Epithelial cell of proximal tubule (primary cell): ENCODE data around the gene ZBTB44. TPM values are rescaled to one million over a fixed set of nuclear protein-coding genes. Genes with fewer than 3 reads are reported as not detected.
A peak's percentile ranks its signal among the peaks of the same experiment; 100 is the strongest.

Source experiments
- DNase-seq: peaks from one replicate; pipeline ENCODE4 v3.0.0-alpha.2; 2011; ENCODE audit warnings: low read depth
- H3K4me3 ChIP-seq: 2 replicates; pipeline ENCODE4 v1.5.1; 2011; ENCODE audit warnings: low read depth, mild to moderate bottlenecking, low read length
- total RNA-seq: library from RNA; depleted of rRNA; stranded (reverse); fragments of >200 nt; gene quantifications from 2 replicates; pipeline ENCODE4 v1.2.3, GENCODE V29; 2015
- TF ChIP-seq, protein P1 (sequence below): conservative IDR thresholded peaks from 2 replicates; pipeline ENCODE4 v1.5.1; 2012; ENCODE audit warnings: low read depth, mild to moderate bottlenecking, low read length

The ZBTB44 gene
- total RNA-seq = 13.5 and 14.8 TPM in 2 replicates

GRCh38 chr11:130314750-130315285, at the start of gene ZBTB44:
ZBTB44 (minus strand) TSS chr11:130314917; CDS start chr11:130261873, 53,044 bp downstream.
- TF ChIP-seq, protein P1, sequence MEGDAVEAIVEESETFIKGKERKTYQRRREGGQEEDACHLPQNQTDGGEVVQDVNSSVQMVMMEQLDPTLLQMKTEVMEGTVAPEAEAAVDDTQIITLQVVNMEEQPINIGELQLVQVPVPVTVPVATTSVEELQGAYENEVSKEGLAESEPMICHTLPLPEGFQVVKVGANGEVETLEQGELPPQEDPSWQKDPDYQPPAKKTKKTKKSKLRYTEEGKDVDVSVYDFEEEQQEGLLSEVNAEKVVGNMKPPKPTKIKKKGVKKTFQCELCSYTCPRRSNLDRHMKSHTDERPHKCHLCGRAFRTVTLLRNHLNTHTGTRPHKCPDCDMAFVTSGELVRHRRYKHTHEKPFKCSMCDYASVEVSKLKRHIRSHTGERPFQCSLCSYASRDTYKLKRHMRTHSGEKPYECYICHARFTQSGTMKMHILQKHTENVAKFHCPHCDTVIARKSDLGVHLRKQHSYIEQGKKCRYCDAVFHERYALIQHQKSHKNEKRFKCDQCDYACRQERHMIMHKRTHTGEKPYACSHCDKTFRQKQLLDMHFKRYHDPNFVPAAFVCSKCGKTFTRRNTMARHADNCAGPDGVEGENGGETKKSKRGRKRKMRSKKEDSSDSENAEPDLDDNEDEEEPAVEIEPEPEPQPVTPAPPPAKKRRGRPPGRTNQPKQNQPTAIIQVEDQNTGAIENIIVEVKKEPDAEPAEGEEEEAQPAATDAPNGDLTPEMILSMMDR = no peak
- H3K4me3 ChIP-seq = peak within 1 kb of the TSS; percentile 84
- no peak for DNase-seq

GRCh38 chr11:130359419-130359818, 44.7 kb upstream of the ZBTB44 start:
- TF ChIP-seq, protein P1 = no peak
- no peak overlapping the region for H3K4me3 ChIP-seq
- DNase-seq = no peak

- no peak for DNase-seq
- TF ChIP-seq, protein P1 = no peak
- H3K4me3 ChIP-seq = no peak overlapping the region
Measured at GRCh38 chr11:130358398-130358797, 43.7 kb upstream of the ZBTB44 start.

DNA sequence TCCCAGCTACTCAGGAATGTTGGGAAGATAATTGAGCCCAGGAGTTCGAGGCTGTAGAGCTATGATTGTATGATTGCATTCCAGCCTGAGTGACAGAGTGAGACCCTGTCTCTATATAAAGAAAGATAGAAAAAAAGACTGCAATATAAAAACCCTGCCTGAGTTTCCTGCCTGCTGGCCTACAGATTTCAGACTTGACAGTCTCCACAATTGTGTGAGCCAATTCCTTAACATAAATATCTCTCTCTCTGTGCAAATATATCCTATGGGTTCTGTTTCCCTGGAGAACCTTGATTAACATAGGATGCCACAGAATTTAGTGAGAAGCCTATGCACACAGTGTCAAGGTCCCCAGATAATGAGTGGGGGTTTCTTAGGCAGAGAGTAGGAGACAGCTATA, 32.5 kb upstream of the ZBTB44 start:
- TF ChIP-seq, protein P1 = no peak
- no peak for DNase-seq
- no peak overlapping the region for H3K4me3 ChIP-seq

- TF ChIP-seq, protein P1 = no peak
- no peak overlapping the region for H3K4me3 ChIP-seq
- no peak for DNase-seq
Measured at GRCh38 chr11:130344841-130345240, 30.1 kb upstream of the ZBTB44 start.

GRCh38 chr11:130340671-130341319, 26.1 kb upstream of the ZBTB44 start:
- TF ChIP-seq, protein P1 = no peak
- DNase-seq = no peak
- no peak overlapping the region for H3K4me3 ChIP-seq

- H3K4me3 ChIP-seq = no peak overlapping the region
- no peak for DNase-seq
- TF ChIP-seq, protein P1 = no peak
Measured at GRCh38 chr11:130338667-130339066, 23.9 kb upstream of the ZBTB44 start.
